ENCODE data around the gene TBCE.

- no peak for TF ChIP-seq CTCF (conservative IDR thresholded peaks at IDR 0.05; ENCODE audit: low read depth, low read length)
- no peak for TF ChIP-seq EZH2 (IDR thresholded peaks at IDR 0.05; ENCODE audit: low read length, unreplicated experiment)
- no peak for TF ChIP-seq EZH2phosphoT487 (IDR thresholded peaks at IDR 0.05; ENCODE audit: borderline replicate concordance, low read length)
Observed at GRCh38 chr1:235460770-235461169, 93.5 kb downstream of the TBCE start.

All from PC-3 (cell line).